Measurements from ENCODE around the gene CASKIN1. TPM values are rescaled to one million over a fixed set of nuclear protein-coding genes. Genes with fewer than 3 reads are reported as not detected.
A peak's percentile ranks its signal among the peaks of the same experiment; 100 is the strongest.

The CASKIN1 gene
- total and polyA plus RNA-seq, 2 donors from 2014 or later = 0.30 to 0.66 TPM

- Histone ChIP-seq H3K27ac (ENCODE audit: low read depth in 2 of 2, low read length in 2 of 2) (no peak overlapping the region), H3K9ac (ENCODE audit: low read length in 3 of 3) (no peak overlapping the region), H3K27me3 (ENCODE audit: control insufficient read depth, insufficient read depth, low read length) (no peaks in the 10 kb centered on the region), H3K4me1 (ENCODE audit: control insufficient read depth in 2 of 3, insufficient read depth in 2 of 3, low read depth in 1 of 3, low read length in 3 of 3) (peaks cover 0 to 53% (median 13%) of the 10 kb centered on the region in 3 donors), H3K9me3 (ENCODE audit: control insufficient read depth in 2 of 3, insufficient read depth in 1 of 3, low read length in 3 of 3) (no peaks in the 10 kb centered on the region), H3K36me3 (ENCODE audit: control insufficient read depth in 2 of 3, insufficient read depth in 3 of 3, low read length in 3 of 3) (peaks cover 0 to 3% (median 0%) of the 10 kb centered on the region in 3 donors), H3K4me3 (ENCODE audit: low read length in 3 of 3) (no peak overlapping the region)
- intact Hi-C loops (cut with DNase I) = loop anchor here (10.0 kb wide), 1 partner anchor 125 kb away; the partner anchor contains the start of gene NHERF2
- FAIRE-seq = no peak
- DNase-seq = peak in 1 of 5 donors; percentile 77
- TF ChIP-seq CTCF (IDR thresholded peaks at IDR 0.05; ENCODE audit: borderline replicate concordance, extremely low read depth, insufficient read depth) = no peak
These were observed 46.6 kb downstream of the CASKIN1 start for GRCh38 chr16:2149630-2150417.

- no peak for FAIRE-seq
- TF ChIP-seq CTCF (IDR thresholded peaks at IDR 0.05; ENCODE audit: borderline replicate concordance, extremely low read depth, insufficient read depth) = no peak
- Histone ChIP-seq H3K4me1 (ENCODE audit: control insufficient read depth in 2 of 3, insufficient read depth in 2 of 3, low read depth in 1 of 3, low read length in 3 of 3) (peaks cover 0 to 46% (median 10%) of the 10 kb centered on the region in 3 donors), H3K9ac (ENCODE audit: low read length in 3 of 3) (no peak overlapping the region), H3K4me3 (ENCODE audit: low read length in 3 of 3) (peak overlapping the region in 1 of 3 donors; percentile 29), H3K9me3 (ENCODE audit: control insufficient read depth in 2 of 3, insufficient read depth in 1 of 3, low read length in 3 of 3) (no peaks in the 10 kb centered on the region), H3K27ac (ENCODE audit: low read depth in 2 of 2, low read length in 2 of 2) (no peak overlapping the region), H3K27me3 (ENCODE audit: control insufficient read depth, insufficient read depth, low read length) (no peaks in the 10 kb centered on the region), H3K36me3 (ENCODE audit: control insufficient read depth in 2 of 3, insufficient read depth in 3 of 3, low read length in 3 of 3) (peaks cover 0 to 3% (median 0%) of the 10 kb centered on the region in 3 donors)
- intact Hi-C loops (cut with DNase I) = loop anchor here (10.0 kb wide), 1 partner anchor 124 kb away; the partner anchor contains the start of gene NHERF2
- DNase-seq = peak in 2 of 5 donors; percentile 67 to 81
These were observed 47.4 kb downstream of the CASKIN1 start for GRCh38 chr16:2148714-2149629.

GRCh38 chr16:2147981-2148671 is 48.3 kb downstream of the CASKIN1 start, which contains the start of gene RAB26:
TSS of gene RAB26 (plus strand) at chr16:2148625. CDS start at chr16:2148784, 159 bp downstream.
- Histone ChIP-seq H3K9ac (ENCODE audit: low read length in 3 of 3) (no peak within 1 kb of the TSS), H3K4me3 (ENCODE audit: low read length in 3 of 3) (peak within 1 kb of the TSS in 1 of 3 donors; percentile 29), H3K9me3 (ENCODE audit: control insufficient read depth in 2 of 3, insufficient read depth in 1 of 3, low read length in 3 of 3) (no peaks in the 10 kb centered on the region), H3K27me3 (ENCODE audit: control insufficient read depth, insufficient read depth, low read length) (no peaks in the 10 kb centered on the region), H3K27ac (ENCODE audit: low read depth in 2 of 2, low read length in 2 of 2) (peak within 1 kb of the TSS; percentile 45 to 69), H3K36me3 (ENCODE audit: control insufficient read depth in 2 of 3, insufficient read depth in 3 of 3, low read length in 3 of 3) (peaks cover 0 to 3% (median 0%) of the 10 kb centered on the region in 3 donors), H3K4me1 (ENCODE audit: control insufficient read depth in 2 of 3, insufficient read depth in 2 of 3, low read depth in 1 of 3, low read length in 3 of 3) (peaks cover 0 to 38% (median 6%) of the 10 kb centered on the region in 3 donors)
- no peak for TF ChIP-seq CTCF (IDR thresholded peaks at IDR 0.05; ENCODE audit: borderline replicate concordance, extremely low read depth, insufficient read depth)
- FAIRE-seq (no peak), DNase-seq (peak; percentile 85 to 95 (median 88))
- intact Hi-C loops (cut with DNase I) = loop anchor here (10.0 kb wide), 1 partner anchor 123 kb away; the partner anchor contains the start of gene NHERF2

All from kidney (tissue), 14 donors.